ENCODE results near the gene MYH14. TPM values are rescaled to one million over a fixed set of nuclear protein-coding genes. Genes with fewer than 3 reads are reported as not detected.
A peak's percentile ranks its signal among the peaks of the same experiment; 100 is the strongest.

MYH14 gene
- total and polyA plus RNA-seq, 2 donors = 1.6 to 16.2 TPM

DNA sequence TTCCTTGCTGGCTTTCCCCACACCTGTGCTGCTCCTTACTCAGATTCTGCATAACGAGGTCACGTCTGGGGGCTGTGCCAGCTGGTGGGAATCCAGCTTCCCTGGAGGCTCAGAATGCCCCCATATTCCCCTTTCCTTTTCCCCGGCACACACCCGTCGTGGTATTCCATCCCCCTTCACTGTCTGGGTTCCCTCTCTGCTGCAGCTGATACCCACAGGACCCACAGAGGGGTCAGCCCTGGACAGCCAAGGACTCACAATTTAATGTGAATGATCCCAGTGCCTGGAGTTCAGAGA lies 4.2 kb upstream of the MYH14 start:
- Histone ChIP-seq H3K9me3 (ENCODE audit: control insufficient read depth in 2 of 2, insufficient read depth in 1 of 2, low read length in 1 of 2) (peaks cover 3 to 4% of the 10 kb centered on the region in 2 donors), H3K4me1 (ENCODE audit: control insufficient read depth in 2 of 2, insufficient read depth in 2 of 2, low read length in 2 of 2) (no peaks in the 10 kb centered on the region), H3K4me3 (ENCODE audit: low read length in 2 of 2) (no peak overlapping the region), H3K27ac (ENCODE audit: low read depth in 1 of 2, low read length in 1 of 2) (peak overlapping the region in 1 of 2 donors; percentile 8), H3K27me3 (ENCODE audit: control insufficient read depth in 2 of 2, insufficient read depth in 1 of 2, low read length in 1 of 2) (peaks cover 17 to 22% of the 10 kb centered on the region in 2 donors), H3K36me3 (ENCODE audit: control insufficient read depth in 2 of 2, insufficient read depth in 2 of 2, low read length in 1 of 2) (no peaks in the 10 kb centered on the region)
- WGBS = 28% methylated on average over 5 of the region's 5 CpGs
- no peak for DNase-seq (ENCODE audit: low read depth in 6 of 9, low spot score in 9 of 9)

DNA sequence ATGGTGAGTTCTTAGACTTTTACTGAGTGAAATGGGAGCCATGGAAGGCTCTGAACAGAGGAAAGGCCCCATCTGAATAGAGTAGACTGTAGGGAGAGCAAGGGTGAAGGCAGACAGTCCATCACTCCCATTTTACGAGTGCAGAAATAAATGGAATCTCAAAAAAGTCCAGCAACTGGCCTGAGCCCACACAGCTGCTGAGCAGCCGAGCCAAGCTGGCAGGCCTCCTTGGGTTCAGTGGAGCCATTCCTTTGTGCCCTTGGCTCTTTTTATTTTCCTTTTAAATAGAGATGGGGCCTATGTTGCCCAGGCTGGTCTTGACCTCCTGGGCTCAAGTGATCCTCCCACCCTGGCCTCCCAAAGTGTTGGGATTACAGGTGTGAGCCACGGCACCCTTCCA lies 1.0 kb upstream of the MYH14 start:
- Histone ChIP-seq H3K27me3 (ENCODE audit: control insufficient read depth in 2 of 2, insufficient read depth in 1 of 2, low read length in 1 of 2) (peaks cover 23 to 46% of the 10 kb centered on the region in 2 donors), H3K36me3 (ENCODE audit: control insufficient read depth in 2 of 2, insufficient read depth in 2 of 2, low read length in 1 of 2) (no peaks in the 10 kb centered on the region), H3K4me1 (ENCODE audit: control insufficient read depth in 2 of 2, insufficient read depth in 2 of 2, low read length in 2 of 2) (no peaks in the 10 kb centered on the region), H3K4me3 (ENCODE audit: low read length in 2 of 2) (no peak overlapping the region), H3K27ac (ENCODE audit: low read depth in 1 of 2, low read length in 1 of 2) (no peak overlapping the region), H3K9me3 (ENCODE audit: control insufficient read depth in 2 of 2, insufficient read depth in 1 of 2, low read length in 1 of 2) (peaks cover 3 to 4% of the 10 kb centered on the region in 2 donors)
- DNase-seq (ENCODE audit: low read depth in 6 of 9, low spot score in 9 of 9) = no peak
- 91% methylated on average over 3 of the region's 3 CpGs for WGBS

DNA sequence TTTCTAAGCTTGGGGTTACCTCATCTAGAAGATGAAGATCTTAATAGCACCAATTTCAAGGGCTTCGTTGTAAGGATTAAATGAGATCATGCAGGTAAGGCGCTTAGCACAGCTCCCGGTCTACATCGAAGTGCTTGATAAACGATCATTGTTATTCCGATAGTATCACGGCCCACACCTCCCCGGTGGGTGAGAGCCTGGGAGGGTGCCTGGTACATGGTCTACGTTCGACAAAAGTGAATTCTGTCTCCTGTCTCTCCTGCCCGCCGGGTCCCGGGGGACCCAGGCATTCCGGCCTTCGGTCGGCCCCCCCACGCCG lies 501 bp upstream of the MYH14 start:
- H3K27me3 ChIP-seq (ENCODE audit: control insufficient read depth in 2 of 2, insufficient read depth in 1 of 2, low read length in 1 of 2) = peaks cover 23 to 46% of the 10 kb centered on the region in 2 donors
- H3K9me3 ChIP-seq (ENCODE audit: control insufficient read depth in 2 of 2, insufficient read depth in 1 of 2, low read length in 1 of 2) = peaks cover 3 to 4% of the 10 kb centered on the region in 2 donors
- WGBS = 17% methylated on average over 18 of the region's 18 CpGs
- H3K27ac ChIP-seq (ENCODE audit: low read depth in 1 of 2, low read length in 1 of 2) = no peak overlapping the region
- DNase-seq (ENCODE audit: low read depth in 6 of 9, low spot score in 9 of 9) = no peak
- no peaks in the 10 kb centered on the region for H3K36me3 ChIP-seq (ENCODE audit: control insufficient read depth in 2 of 2, insufficient read depth in 2 of 2, low read length in 1 of 2)
- H3K4me3 ChIP-seq (ENCODE audit: low read length in 2 of 2) = no peak overlapping the region
- no peaks in the 10 kb centered on the region for H3K4me1 ChIP-seq (ENCODE audit: control insufficient read depth in 2 of 2, insufficient read depth in 2 of 2, low read length in 2 of 2)

DNA sequence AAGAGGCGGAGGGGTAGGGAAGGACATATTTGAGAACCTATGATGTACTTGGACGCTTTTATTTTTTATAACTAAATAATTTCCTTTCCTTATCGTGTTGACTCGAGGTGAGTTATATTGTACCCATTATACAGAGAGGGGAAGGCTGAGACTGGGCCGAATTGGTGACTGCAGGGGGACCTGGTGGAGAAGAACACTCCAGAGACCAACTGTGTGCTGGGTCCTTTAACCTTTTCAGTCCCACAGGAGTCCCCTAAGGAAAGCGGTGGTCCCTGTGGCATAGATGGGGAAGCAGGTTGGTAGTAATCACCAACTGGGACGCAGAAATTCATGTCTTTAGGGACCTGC lies 633 bp downstream of the MYH14 start:
- WGBS = 64% methylated on average over 7 of the region's 7 CpGs
- Histone ChIP-seq H3K4me3 (ENCODE audit: low read length in 2 of 2) (no peak overlapping the region), H3K4me1 (ENCODE audit: control insufficient read depth in 2 of 2, insufficient read depth in 2 of 2, low read length in 2 of 2) (no peaks in the 10 kb centered on the region), H3K27me3 (ENCODE audit: control insufficient read depth in 2 of 2, insufficient read depth in 1 of 2, low read length in 1 of 2) (peaks cover 23 to 46% of the 10 kb centered on the region in 2 donors), H3K27ac (ENCODE audit: low read depth in 1 of 2, low read length in 1 of 2) (no peak overlapping the region), H3K9me3 (ENCODE audit: control insufficient read depth in 2 of 2, insufficient read depth in 1 of 2, low read length in 1 of 2) (peaks cover 3 to 4% of the 10 kb centered on the region in 2 donors), H3K36me3 (ENCODE audit: control insufficient read depth in 2 of 2, insufficient read depth in 2 of 2, low read length in 1 of 2) (no peaks in the 10 kb centered on the region)
- no peak for DNase-seq (ENCODE audit: low read depth in 6 of 9, low spot score in 9 of 9)

DNA sequence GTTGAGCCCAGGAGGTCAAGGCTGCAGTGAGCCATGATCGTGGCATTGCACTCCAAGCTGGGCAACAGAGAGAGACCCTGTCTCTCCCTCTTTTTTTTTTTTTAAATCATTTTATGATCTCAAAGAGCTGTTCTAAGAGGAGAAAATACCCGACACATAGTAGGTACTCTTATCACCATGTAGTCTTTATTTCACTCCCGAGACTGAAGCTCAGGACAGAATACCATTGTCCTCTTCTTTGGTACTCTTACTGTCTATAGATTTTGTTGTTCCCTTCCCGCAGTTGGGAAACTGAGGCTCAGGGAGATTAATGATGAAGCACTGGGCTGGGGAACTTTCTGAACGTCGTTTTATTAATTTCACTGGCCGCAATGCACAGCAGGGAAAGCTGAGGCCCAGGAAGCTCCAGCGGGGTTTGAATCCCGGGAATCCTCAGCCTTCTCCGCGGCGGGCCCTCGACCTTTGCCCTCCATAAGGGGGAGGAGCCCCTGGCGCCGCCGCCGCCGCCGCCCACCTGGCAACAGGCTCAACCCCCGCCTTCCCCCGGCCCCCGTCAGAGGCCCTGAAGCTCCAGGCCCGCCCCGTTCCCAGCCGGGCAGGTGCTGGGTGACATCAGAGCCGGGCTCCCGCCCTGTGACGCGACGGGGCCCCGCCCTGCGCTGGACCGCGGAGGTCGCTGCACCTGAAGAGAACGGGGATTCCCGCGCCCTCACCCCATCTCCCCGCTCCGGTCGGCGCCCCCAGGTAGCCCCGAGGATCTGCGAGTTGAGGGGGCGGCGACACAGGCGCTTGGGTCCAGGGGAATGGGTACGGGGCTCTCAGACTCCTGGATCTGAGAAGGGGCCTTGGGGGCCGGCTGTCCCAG lies 1.6 kb downstream of the MYH14 start:
- Histone ChIP-seq H3K36me3 (ENCODE audit: control insufficient read depth in 2 of 2, insufficient read depth in 2 of 2, low read length in 1 of 2) (no peaks in the 10 kb centered on the region), H3K4me3 (ENCODE audit: low read length in 2 of 2) (no peak overlapping the region), H3K4me1 (ENCODE audit: control insufficient read depth in 2 of 2, insufficient read depth in 2 of 2, low read length in 2 of 2) (no peaks in the 10 kb centered on the region), H3K27me3 (ENCODE audit: control insufficient read depth in 2 of 2, insufficient read depth in 1 of 2, low read length in 1 of 2) (peaks cover 23 to 46% of the 10 kb centered on the region in 2 donors), H3K27ac (ENCODE audit: low read depth in 1 of 2, low read length in 1 of 2) (no peak overlapping the region), H3K9me3 (ENCODE audit: control insufficient read depth in 2 of 2, insufficient read depth in 1 of 2, low read length in 1 of 2) (peaks cover 3 to 4% of the 10 kb centered on the region in 2 donors)
- WGBS = 11% methylated on average over 49 of the region's 49 CpGs
- DNase-seq (ENCODE audit: low read depth in 6 of 9, low spot score in 9 of 9) = no peak

DNA sequence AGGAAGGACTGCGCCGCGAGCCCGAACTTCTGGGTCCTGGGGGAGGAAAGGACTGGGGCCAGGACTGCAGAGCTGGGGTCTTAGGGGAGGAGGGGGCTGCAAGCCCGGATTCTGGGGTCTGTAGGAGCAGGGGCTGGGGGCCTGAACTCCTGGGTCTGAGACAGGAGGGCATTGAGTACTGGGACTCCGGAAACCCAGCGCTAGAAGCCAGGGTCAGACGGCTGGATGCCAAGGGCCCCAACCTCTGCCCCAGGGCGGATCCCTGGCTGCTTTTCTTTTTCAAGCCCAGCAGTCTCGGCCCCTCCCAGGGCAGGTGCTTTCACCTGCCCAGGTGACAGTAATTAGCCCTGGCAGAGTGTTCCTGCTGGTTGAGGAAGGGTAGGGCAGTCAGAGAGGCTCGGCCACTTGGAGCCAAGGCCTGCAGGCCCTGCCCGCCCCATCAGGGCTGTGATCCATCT lies 2.3 kb downstream of the MYH14 start:
- Histone ChIP-seq H3K27ac (ENCODE audit: low read depth in 1 of 2, low read length in 1 of 2) (no peak overlapping the region), H3K27me3 (ENCODE audit: control insufficient read depth in 2 of 2, insufficient read depth in 1 of 2, low read length in 1 of 2) (peaks cover 23 to 46% of the 10 kb centered on the region in 2 donors)
- DNase-seq (ENCODE audit: low read depth in 6 of 9, low spot score in 9 of 9) = no peak

DNA sequence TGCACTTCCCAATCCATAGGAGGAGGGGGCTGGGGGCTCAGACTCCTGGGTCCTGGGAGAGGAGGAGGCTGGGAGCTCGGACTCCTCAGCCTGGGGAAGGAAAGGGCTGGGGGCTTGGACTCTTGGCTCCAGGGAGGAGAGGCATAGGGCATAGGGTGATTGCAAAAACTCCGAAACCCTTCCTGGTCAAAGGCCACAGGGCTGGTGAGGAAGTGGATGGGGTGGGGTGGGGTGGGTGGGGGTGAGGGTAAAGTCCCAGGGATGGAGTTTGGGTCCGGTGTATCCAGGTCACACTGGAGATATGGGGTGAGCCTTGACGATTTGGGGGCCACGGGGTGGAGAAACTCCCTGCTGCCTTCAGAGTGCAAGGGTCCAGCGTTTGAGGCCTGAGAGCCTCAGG lies 2.8 kb downstream of the MYH14 start:
- Histone ChIP-seq H3K4me3 (ENCODE audit: low read length in 2 of 2) (no peak overlapping the region), H3K27ac (ENCODE audit: low read depth in 1 of 2, low read length in 1 of 2) (no peak overlapping the region), H3K36me3 (ENCODE audit: control insufficient read depth in 2 of 2, insufficient read depth in 2 of 2, low read length in 1 of 2) (no peaks in the 10 kb centered on the region), H3K9me3 (ENCODE audit: control insufficient read depth in 2 of 2, insufficient read depth in 1 of 2, low read length in 1 of 2) (peaks cover 3 to 4% of the 10 kb centered on the region in 2 donors), H3K27me3 (ENCODE audit: control insufficient read depth in 2 of 2, insufficient read depth in 1 of 2, low read length in 1 of 2) (peaks cover 23 to 46% of the 10 kb centered on the region in 2 donors), H3K4me1 (ENCODE audit: control insufficient read depth in 2 of 2, insufficient read depth in 2 of 2, low read length in 2 of 2) (no peaks in the 10 kb centered on the region)
- 82% methylated on average over 6 of the region's 6 CpGs for WGBS
- DNase-seq (ENCODE audit: low read depth in 6 of 9, low spot score in 9 of 9) = no peak

More for the DNA sequence above, 2.3 kb downstream of the MYH14 start:
- H3K36me3 ChIP-seq (ENCODE audit: control insufficient read depth in 2 of 2, insufficient read depth in 2 of 2, low read length in 1 of 2) = no peaks in the 10 kb centered on the region
- WGBS = 35% methylated on average over 12 of the region's 12 CpGs
- peaks cover 3 to 4% of the 10 kb centered on the region in 2 donors for H3K9me3 ChIP-seq (ENCODE audit: control insufficient read depth in 2 of 2, insufficient read depth in 1 of 2, low read length in 1 of 2)
- H3K4me3 ChIP-seq (ENCODE audit: low read length in 2 of 2) = no peak overlapping the region
- no peaks in the 10 kb centered on the region for H3K4me1 ChIP-seq (ENCODE audit: control insufficient read depth in 2 of 2, insufficient read depth in 2 of 2, low read length in 2 of 2)

DNA sequence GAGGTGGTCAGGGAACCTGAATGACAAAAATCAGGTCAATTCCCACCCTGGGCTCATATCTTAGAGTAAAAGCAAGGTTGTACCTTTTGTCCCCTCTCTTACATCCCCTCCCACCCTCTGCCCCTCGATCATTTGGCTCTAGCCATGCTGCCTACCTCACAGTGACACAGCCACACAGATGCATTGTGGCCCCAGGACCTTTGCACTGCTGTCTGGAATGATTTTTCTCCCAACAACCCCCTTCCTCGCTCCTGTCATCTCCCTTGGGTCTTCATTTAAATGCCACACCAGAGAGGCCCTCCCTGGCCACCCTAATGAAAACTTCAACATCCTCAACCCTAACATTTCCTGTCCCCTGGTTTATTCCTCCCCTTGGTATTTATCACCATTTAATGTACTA lies 4.3 kb downstream of the MYH14 start:
- no peak for DNase-seq (ENCODE audit: low read depth in 6 of 9, low spot score in 9 of 9)
- H3K36me3 ChIP-seq (ENCODE audit: control insufficient read depth in 2 of 2, insufficient read depth in 2 of 2, low read length in 1 of 2) = no peaks in the 10 kb centered on the region
- no peak overlapping the region for H3K4me3 ChIP-seq (ENCODE audit: low read length in 2 of 2)
- 73% methylated on average over 2 of the region's 2 CpGs for WGBS
- H3K9me3 ChIP-seq (ENCODE audit: control insufficient read depth in 2 of 2, insufficient read depth in 1 of 2, low read length in 1 of 2) = peaks cover 4 to 7% of the 10 kb centered on the region in 2 donors
- H3K4me1 ChIP-seq (ENCODE audit: control insufficient read depth in 2 of 2, insufficient read depth in 2 of 2, low read length in 2 of 2) = no peaks in the 10 kb centered on the region
- no peak overlapping the region for H3K27ac ChIP-seq (ENCODE audit: low read depth in 1 of 2, low read length in 1 of 2)
- peaks cover 21 to 38% of the 10 kb centered on the region in 2 donors for H3K27me3 ChIP-seq (ENCODE audit: control insufficient read depth in 2 of 2, insufficient read depth in 1 of 2, low read length in 1 of 2)

DNA sequence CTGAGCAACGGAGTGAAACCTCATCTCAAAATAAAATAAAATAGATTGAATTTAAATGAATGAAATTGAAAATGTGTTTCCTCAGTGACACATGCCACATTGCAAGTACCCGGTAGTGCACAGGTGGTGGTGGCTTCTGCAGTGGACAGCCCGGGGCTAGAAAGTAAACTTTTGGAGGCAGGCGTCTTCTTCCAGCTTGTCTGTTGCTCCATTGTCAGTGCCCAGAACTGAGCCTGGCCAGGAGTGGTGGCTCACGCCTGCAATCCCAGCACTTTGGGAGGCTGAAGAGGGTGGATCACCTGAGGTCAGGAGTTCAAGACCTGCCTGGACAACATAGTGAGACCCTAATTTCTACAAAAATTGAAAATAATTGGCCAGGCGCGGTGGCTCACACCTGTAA lies 5.7 kb downstream of the MYH14 start:
- Histone ChIP-seq H3K36me3 (ENCODE audit: control insufficient read depth in 2 of 2, insufficient read depth in 2 of 2, low read length in 1 of 2) (no peaks in the 10 kb centered on the region), H3K4me1 (ENCODE audit: control insufficient read depth in 2 of 2, insufficient read depth in 2 of 2, low read length in 2 of 2) (no peaks in the 10 kb centered on the region), H3K4me3 (ENCODE audit: low read length in 2 of 2) (no peak overlapping the region), H3K9me3 (ENCODE audit: control insufficient read depth in 2 of 2, insufficient read depth in 1 of 2, low read length in 1 of 2) (peaks cover 0 to 4% of the 10 kb centered on the region in 2 donors), H3K27me3 (ENCODE audit: control insufficient read depth in 2 of 2, insufficient read depth in 1 of 2, low read length in 1 of 2) (peaks cover 7 to 24% of the 10 kb centered on the region in 2 donors), H3K27ac (ENCODE audit: low read depth in 1 of 2, low read length in 1 of 2) (no peak overlapping the region)
- WGBS = 92% methylated on average over 7 of the region's 7 CpGs
- no peak for DNase-seq (ENCODE audit: low read depth in 6 of 9, low spot score in 9 of 9)

Measured in thymus (tissue), 11 donors.